GM12892 (cell line): ENCODE results near the gene OTUD5.
"Not testable (repeated sequence)": the region's sequence is repeated elsewhere in the genome, so short reads cannot be mapped to it uniquely, and the experiment has no call there.

ENCODE experiments used
- DNase-seq: peaks from one replicate; pipeline ENCODE4 v3.0.0; 2011; ENCODE audit not compliant: insufficient read length
- FAIRE-seq: peaks from 2 replicates; lab custom pipeline; 2011; peaks lifted over from hg19 to GRCh38; lab: Jason Lieb, UNC
- POLR2A ChIP-seq: IDR thresholded peaks from 2 replicates; pipeline ENCODE4 v1.6.1; 2011; ENCODE audit warnings: low read depth, low read length, control low read depth
- POLR2AphosphoS5 ChIP-seq: IDR thresholded peaks from 2 replicates; pipeline ENCODE4 v1.6.1; 2011; ENCODE audit warnings: low read depth, low read length, control low read depth
- TAF1 ChIP-seq: IDR thresholded peaks from 2 replicates; pipeline ENCODE4 v1.6.1; 2011; ENCODE audit warnings: low read depth, mild to moderate bottlenecking, control low read depth, low read length, borderline replicate concordance

The OTUD5 gene

GRCh38 chrX:48891402-48892288 is 65.8 kb downstream of the OTUD5 start:
- peak; percentile 50 for FAIRE-seq
- DNase-seq = peak; percentile 60
- TF ChIP-seq POLR2A = no peak; the same call in 1 of the 2 replicates
- TF ChIP-seq TAF1 = no peak
- no peak for TF ChIP-seq POLR2AphosphoS5

- FAIRE-seq (no peak), DNase-seq (no peak)
- TF ChIP-seq POLR2AphosphoS5 (no peak), POLR2A (no peak), TAF1 (no peak)
Measured at GRCh38 chrX:48890934-48891401, 66.4 kb downstream of the OTUD5 start.

- DNase-seq = no peak
- TF ChIP-seq POLR2AphosphoS5 (no peak), TAF1 (no peak), POLR2A (no peak)
- peak; percentile 68 for FAIRE-seq
Measured at GRCh38 chrX:48890296-48890925, 67.0 kb downstream of the OTUD5 start.

GRCh38 chrX:48886586-48886985 is 70.8 kb downstream of the OTUD5 start:
- DNase-seq, FAIRE-seq: not testable (repeated sequence)

GRCh38 chrX:48883729-48884128 is 73.7 kb downstream of the OTUD5 start:
- no peak for DNase-seq
- no peak for FAIRE-seq
- TF ChIP-seq POLR2A (no peak), TAF1 (no peak)

GRCh38 chrX:48876944-48877343 is 80.5 kb downstream of the OTUD5 start:
- not testable (repeated sequence) for DNase-seq, FAIRE-seq
